GM21423 (cell line): ENCODE data around the gene CGREF1.
"Not testable (repeated sequence)": the region's sequence is repeated elsewhere in the genome, so short reads cannot be mapped to it uniquely, and the experiment has no call there.

Experiments used
- ATAC-seq: cut with Tn5 transposase; IDR thresholded peaks from one replicate; pipeline ENCODE4 v1.9.1; 2021; ENCODE audit warnings: mild to moderate bottlenecking, moderate library complexity; ENCODE audit not compliant: unreplicated experiment

Gene CGREF1

GRCh38 chr2:27111392-27112078, 7.4 kb downstream of the CGREF1 start:
- ATAC-seq = not testable (repeated sequence)

DNA sequence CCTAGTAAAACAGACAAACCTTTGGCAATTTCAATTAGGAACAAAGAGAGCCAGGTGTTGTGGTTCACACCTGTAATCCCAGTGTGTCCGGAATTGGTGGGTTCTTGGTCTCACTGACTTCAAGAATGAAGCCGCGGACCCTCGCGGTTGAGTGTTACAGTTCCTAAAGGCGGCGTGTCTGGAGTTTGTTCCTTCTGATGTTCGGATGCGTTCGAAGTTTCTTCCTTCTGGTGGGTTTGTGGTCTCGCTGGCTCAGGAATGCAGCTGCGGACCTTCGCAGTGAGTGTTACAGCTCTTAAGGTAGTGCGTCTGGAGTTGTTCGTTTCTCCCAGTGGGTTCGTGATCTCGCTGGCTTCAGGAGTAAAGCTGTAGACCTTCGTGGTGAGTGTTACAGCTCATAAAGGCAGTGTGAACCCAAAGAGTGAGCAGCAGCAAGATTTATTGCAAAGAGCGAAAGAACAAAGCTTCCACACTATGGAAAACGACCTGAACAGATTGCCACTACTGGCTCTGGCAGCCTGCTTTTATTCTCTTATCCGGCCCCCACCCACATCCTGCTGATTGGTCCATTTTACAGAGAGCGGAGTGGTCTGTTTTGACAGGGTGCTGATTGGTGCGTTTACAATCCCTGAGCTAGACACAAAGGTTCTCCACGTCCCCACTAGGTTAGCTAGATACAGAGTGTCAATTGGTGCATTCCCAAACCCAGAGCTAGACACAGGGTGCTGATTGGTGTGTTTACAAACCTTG, 8.2 kb downstream of the CGREF1 start:
- ATAC-seq = not testable (repeated sequence)

GRCh38 chr2:27109083-27109482, 9.8 kb downstream of the CGREF1 start:
- no peak for ATAC-seq

DNA sequence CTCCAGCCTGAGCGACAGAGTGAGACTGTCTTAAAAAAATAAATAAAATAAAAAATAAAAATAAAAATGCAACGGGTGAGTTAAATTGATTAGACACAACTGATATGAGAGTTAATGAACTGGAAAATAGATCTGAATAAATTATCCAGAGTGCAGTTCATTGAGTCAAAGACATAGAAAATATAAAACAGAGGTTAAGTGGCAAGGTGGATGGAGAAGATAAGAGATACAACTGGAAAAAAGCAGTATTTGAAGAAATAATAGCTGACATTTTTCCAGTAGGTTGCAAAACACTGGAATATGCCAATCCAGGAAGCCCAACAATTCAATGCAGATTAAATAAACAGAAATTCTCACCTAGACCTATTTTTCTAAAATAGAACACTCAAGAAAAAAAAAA, 10.7 kb downstream of the CGREF1 start:
- ATAC-seq = no peak

- ATAC-seq = no peak
Measured at GRCh38 chr2:27105981-27106380, 12.9 kb downstream of the CGREF1 start.

- ATAC-seq = no peak
Measured at GRCh38 chr2:27102329-27102728, 16.6 kb downstream of the CGREF1 start.

- ATAC-seq = no peak
Measured at GRCh38 chr2:27100036-27100435, 18.9 kb downstream of the CGREF1 start.

GRCh38 chr2:27099334-27099955, 19.5 kb downstream of the CGREF1 start:
- ATAC-seq = no peak

DNA sequence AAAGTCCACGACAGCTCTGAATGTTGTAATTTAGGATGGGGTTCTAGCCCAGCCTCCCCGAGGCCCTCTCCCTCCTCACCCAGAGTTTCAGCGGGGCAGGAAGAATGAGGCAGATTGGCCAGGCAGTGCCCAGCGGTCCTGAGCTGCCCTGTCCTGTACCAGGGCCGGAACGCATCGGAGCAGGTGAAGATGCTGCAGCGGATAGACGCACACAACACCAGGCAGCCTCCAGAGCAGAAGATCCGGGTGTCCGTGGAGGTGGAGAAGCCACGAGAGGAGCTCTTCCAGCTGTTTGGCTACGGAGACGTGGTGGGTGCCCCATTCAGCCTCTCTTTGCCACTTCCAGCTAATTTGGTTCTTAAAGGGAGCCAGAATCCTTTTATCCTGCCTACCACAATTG, 21.6 kb downstream of the CGREF1 start:
- ATAC-seq = no peak

DNA sequence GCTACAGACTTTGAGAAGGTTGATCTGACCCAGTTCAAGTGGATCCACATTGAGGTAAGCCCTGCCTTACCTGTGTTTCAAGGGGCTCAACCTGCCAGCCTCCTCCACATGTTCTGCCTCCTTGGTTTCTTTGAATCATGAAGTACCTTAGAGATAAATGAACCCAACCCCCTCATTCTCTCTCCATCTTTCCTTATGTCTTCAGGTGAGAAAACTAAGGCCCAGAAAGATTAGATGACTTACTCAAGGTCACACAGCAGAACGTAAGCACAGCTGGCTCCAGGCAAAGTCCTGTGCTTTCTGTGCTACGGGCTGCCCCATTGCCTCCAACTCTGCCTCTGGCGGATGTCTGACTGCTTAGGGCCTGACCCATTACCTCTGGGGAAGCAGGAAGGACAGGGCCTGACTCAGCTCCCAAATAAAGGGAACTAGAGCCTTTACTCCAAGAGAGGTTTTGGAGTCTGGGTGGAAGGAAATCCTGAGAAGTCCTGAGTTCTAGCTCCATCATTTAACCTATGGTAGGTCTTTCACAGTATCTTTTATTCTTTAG, 22.1 kb downstream of the CGREF1 start:
- no peak for ATAC-seq

DNA sequence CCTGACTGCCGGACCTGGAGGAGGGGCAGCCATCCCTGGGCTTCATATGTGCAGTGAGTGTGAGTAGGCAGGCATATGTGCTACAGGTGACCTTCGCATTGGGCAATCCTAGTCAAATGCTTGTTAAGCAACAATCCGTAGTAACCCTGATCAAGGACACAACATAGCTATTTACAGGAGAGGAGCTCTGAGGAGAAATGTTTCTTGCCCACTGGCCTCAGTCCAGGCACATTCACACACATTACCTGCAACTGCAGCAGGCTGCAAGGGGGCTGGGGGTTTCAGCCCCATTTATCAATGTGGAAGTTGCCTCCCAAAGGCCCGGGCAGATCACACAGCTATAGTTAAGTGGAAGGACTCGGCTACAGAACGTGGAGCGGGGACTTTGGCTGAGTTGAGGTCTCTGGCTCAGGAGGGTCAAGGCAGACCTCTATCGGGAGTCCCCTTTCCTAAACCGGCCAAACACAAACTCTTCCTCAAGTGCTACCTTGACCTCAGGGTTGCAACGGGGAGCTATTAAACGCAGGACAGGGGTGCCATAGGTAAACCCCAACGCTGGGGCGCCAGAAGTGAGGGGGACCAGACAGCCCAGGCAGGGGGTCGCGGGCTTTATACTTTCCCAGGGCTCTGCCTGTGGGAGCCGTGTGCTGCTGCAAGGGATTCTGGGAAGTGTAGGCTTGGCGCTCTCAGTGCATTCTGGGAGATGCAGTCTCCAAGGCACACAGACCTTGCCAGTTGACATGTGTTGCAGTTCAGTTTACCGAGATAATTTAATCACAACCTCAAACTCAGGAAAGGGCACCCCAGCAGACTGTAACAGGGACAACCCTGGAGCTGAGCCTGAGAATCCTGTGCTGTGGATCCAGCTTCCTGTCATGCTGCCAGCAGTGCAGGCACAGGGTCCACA, 22.9 kb downstream of the CGREF1 start:
- ATAC-seq = no peak

DNA sequence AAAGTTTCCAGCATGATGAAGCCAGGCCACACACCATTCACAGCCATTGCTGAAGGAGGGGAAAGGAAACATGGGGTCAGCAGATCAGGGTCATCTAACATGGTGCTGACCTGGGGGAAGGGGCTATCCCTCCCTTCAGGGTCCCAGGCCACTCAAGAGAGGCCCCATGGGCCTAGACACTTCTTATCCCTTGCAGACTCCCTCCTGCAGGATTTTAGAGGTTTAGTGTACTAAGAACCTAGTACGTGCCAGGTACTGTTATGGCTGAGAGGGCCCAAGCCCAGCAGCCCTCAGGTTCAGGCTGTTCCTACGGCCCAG, 23.5 kb downstream of the CGREF1 start:
- ATAC-seq = no peak

DNA sequence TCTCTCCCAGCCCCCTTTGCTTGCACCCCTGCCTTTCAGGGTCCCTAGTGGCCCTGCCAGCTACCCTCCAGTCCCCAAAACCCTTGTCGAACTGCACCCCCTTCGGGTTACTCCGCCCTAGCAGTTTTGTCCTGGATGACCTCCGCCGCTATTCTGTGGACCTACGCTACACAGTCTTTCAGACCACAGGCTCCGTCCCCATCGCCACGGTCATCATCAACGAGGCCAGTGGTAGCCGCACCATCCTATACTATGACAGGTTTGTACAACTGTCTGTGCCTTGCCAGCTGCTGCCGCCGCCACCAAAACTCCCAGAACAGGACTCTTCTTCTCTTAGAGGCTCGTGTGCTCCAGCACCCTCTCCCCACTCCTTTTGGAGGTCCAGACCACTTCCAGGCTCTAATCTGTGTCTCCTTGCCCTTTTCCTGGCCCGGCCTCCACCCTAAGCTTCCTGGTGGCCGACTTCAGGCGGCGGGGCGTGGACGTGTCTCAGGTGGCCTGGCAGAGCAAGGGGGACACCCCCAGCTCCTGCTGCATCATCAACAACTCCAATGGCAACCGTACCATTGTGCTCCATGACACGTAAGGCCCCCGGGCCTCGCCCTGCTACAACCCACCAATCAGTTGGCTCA, 24.5 kb downstream of the CGREF1 start:
- ATAC-seq = no peak

GRCh38 chr2:27093430-27094352, 25.2 kb downstream of the CGREF1 start:
- no peak for ATAC-seq

DNA sequence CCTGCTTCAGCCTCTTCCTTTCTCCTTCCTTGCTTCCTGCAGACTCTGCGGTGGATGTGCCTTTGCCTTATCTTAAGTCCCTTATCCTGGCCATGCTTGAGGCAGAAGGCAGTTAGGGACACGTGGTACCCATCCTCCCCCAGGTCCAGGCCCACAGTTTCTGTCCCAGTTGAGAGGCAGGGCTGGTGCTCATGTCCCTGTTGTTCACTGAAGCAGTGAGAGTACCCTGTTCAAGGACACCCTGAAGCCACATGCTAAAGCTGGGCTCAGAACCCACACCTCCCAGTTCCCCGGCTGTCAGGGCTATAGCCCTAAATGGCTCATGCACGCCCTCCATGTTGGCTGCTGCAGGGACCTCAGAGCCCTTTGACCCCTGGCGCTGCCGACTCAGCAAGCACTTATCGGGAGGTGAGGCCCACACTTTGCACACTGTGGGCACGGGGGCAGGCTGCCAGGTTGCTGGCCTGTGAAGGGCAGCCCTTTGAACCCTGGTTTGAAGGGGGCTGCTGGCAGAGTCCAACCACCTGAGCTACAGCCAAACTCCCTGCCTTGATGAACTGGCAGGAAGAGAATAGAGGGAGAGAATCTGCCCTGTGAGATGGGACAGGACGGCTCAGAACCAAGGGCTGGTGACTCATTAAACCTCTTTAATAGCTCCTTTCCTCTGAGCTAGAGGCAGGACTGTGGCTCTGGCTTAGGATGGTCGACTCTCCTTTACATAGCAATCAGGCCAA, 26.1 kb downstream of the CGREF1 start:
- ATAC-seq = no peak

DNA sequence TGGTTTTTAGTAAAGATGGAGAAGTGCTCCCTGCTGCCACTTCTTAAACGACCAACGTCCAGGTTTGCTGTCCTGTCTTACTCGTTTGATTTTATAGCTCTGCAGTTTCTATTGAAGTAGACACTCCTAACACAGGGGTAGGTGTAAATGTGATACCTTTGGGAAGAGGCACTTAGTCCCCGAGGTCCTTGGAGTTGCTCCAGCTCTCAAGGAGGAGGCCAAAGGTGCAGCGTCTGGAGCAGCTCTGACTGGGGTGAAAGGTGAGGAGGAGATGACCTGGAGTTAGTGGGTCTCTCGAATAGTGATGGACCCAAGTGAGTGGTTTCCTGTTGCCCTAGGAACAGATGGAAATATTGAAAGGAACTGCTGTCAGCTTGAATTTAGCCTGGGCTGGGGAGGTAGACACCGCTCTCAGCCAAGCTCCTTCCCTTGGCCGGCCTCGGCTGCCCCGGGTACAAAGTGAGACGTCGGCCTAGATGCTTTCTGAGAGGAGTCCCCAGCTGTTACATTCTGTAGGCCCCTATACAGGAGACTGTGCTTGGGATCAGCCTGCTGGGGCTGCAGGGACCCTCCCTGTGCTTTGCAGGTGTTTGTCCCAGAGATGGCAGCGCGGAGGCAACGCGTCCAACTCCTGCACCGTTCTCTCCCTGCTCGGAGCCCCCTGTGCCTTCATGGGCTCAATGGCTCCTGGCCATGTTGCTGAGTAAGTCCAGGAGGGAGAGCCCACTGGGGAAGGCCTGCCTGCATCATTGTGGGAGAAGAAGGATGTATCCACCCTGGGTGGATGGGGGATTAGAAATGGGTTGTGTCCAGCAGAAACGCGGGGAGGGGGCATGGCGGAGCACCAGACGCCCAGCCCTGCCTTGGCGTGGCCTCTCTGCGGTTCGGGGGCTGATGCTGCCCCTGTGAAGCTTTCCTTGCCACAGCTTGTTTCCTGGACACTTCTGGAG, 26.9 kb downstream of the CGREF1 start:
- no peak for ATAC-seq

- no peak for ATAC-seq
Measured at GRCh38 chr2:27089111-27089954, 29.6 kb downstream of the CGREF1 start.
